ENCODE measurements around the gene DAAM1. TPM values are rescaled to one million over a fixed set of nuclear protein-coding genes. Genes with fewer than 3 reads are reported as not detected.

DAAM1 gene
- polyA plus RNA-seq, 2 of the 4 experiments (the other 2 are of a cell fraction), result 6.8 to 10.8 TPM

DNA sequence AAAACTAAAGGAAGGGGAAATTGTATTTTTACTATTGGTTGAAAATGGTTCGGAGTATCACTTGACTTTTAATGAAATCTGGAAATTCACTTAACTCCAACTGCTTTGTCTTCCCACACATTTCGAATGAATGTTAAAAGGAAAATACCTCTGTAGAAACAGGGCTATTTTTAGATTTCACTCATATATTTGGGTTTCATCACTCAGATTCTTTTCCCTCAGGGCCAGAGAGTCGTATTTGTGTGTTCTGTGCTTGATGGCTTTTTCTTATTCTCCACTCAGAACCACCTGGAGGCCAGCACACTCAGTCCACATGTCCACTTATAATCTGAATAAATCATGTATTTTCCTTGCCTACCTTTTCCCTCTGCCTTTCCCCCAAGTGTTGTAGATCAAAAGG is 40.0 kb downstream of the DAAM1 start:
- Histone ChIP-seq H3K9me3 (no peaks in the 10 kb centered on the region), H3K4me1 (no peaks in the 10 kb centered on the region), H3K27ac (no peak overlapping the region), H3K4me2 (no peak overlapping the region), H3K4me3 (no peak overlapping the region)
- no peak for FAIRE-seq
- DNase-seq (ENCODE audit: low read depth in 1 of 2, low spot score in 1 of 2), result no peak
- 75% methylated on average over 3 of the region's 3 CpGs for WGBS (ENCODE audit: missing lambda C conversion rate)
- ChIA-PET CTCF (no interaction called here), POLR2A (no interaction called here)
- TF ChIP-seq POLR2A (IDR thresholded peaks at IDR 0.05; ENCODE audit: low read length) (no peak), EHMT2 (IDR thresholded peaks at IDR 0.05; ENCODE audit: low read depth) (no peak), RCOR1 (IDR thresholded peaks at IDR 0.05; ENCODE audit: low read depth, low read length) (no peak), JUNB (IDR thresholded peaks at IDR 0.05) (no peak), CBX8 (IDR thresholded peaks at IDR 0.05) (no peak), EHF (CRISPR knock-in tag; IDR thresholded peaks at IDR 0.05) (no peak), ZFP36 (IDR thresholded peaks at IDR 0.05; ENCODE audit: borderline replicate concordance, partially characterized antibody) (no peak), HDAC2 (IDR thresholded peaks at IDR 0.05) (no peak), NFE2L2 (conservative IDR thresholded peaks at IDR 0.05; ENCODE audit: low read length) (no peak), KDM5A (IDR thresholded peaks at IDR 0.05) (no peak)
- TF ChIP-seq, protein P1, sequence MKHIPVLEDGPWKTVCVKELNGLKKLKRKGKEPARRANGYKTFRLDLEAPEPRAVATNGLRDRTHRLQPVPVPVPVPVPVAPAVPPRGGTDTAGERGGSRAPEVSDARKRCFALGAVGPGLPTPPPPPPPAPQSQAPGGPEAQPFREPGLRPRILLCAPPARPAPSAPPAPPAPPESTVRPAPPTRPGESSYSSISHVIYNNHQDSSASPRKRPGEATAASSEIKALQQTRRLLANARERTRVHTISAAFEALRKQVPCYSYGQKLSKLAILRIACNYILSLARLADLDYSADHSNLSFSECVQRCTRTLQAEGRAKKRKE (CRISPR knock-in tag; IDR thresholded peaks at IDR 0.05; ENCODE audit: low read depth), result no peak
- TF ChIP-seq, protein P2, sequence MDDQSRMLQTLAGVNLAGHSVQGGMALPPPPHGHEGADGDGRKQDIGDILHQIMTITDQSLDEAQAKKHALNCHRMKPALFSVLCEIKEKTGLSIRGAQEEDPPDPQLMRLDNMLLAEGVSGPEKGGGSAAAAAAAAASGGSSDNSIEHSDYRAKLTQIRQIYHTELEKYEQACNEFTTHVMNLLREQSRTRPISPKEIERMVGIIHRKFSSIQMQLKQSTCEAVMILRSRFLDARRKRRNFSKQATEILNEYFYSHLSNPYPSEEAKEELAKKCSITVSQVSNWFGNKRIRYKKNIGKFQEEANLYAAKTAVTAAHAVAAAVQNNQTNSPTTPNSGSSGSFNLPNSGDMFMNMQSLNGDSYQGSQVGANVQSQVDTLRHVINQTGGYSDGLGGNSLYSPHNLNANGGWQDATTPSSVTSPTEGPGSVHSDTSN (IDR thresholded peaks at IDR 0.05), result no peak
- no peak for ATAC-seq

DNA sequence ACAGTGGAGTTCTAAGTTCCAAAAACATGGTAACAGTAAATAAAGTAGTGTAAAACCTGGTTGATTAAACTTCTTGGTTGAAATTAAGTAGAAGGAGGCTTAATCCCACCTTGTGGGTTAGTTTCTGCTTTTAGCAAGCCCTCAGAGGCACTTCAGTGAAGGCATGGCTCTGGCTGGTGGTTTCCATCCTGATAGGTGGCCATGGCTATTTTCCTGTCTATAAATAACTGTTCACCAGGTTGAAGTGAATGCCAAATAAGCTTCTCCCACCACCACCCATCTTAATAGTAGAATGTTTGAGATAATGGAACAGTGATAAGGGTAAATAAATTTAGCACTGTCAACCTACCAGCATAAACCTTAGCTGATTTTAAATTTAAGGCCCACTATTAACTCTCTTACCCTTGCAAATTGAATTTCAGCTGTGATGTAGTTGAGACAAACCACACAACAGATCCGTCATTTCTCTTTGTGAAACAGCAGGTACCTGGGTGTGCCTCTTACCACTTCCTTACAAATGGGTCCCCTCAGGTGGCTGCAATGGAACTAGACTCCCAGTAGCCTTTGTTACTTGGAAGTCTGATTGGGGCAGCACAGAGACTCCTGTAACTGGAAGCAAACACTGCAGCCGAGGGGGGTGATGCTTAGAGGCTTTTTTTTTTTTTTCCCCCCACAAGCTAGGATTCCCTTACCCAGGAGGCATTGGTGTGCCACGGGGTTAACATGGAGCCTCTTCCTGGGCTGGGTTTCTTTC is 41.4 kb downstream of the DAAM1 start:
- TF ChIP-seq, protein P3, sequence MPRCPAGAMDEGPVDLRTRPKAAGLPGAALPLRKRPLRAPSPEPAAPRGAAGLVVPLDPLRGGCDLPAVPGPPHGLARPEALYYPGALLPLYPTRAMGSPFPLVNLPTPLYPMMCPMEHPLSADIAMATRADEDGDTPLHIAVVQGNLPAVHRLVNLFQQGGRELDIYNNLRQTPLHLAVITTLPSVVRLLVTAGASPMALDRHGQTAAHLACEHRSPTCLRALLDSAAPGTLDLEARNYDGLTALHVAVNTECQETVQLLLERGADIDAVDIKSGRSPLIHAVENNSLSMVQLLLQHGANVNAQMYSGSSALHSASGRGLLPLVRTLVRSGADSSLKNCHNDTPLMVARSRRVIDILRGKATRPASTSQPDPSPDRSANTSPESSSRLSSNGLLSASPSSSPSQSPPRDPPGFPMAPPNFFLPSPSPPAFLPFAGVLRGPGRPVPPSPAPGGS (IDR thresholded peaks at IDR 0.05), result no peak
- no peak for TF ChIP-seq ESRRA (IDR thresholded peaks at IDR 0.05; ENCODE audit: borderline replicate concordance, low read length)
- no peak for TF ChIP-seq NR3C1 (IDR thresholded peaks at IDR 0.05)
- no peak for TF ChIP-seq RNF2 (IDR thresholded peaks at IDR 0.05; ENCODE audit: borderline replicate concordance, low read depth)
- no peak for TF ChIP-seq JUN (IDR thresholded peaks at IDR 0.05)
- TF ChIP-seq POLR2AphosphoS2 (conservative IDR thresholded peaks at IDR 0.05; ENCODE audit: low read length), result no peak
- no peak for TF ChIP-seq GATA3 (IDR thresholded peaks at IDR 0.05; ENCODE audit: borderline replicate concordance)
- WGBS (ENCODE audit: missing lambda C conversion rate), result 55% methylated on average over 3 of the region's 3 CpGs
- FAIRE-seq, result no peak
- ChIA-PET CTCF (no interaction called here), POLR2A (no interaction called here)
- no peak for ATAC-seq
- Histone ChIP-seq H3K27ac (no peak overlapping the region), H3K4me2 (no peak overlapping the region), H3K4me1 (no peaks in the 10 kb centered on the region), H3K9me3 (no peaks in the 10 kb centered on the region), H3K4me3 (no peak overlapping the region)
- no peak for DNase-seq (ENCODE audit: low read depth in 1 of 2, low spot score in 1 of 2)

DNA sequence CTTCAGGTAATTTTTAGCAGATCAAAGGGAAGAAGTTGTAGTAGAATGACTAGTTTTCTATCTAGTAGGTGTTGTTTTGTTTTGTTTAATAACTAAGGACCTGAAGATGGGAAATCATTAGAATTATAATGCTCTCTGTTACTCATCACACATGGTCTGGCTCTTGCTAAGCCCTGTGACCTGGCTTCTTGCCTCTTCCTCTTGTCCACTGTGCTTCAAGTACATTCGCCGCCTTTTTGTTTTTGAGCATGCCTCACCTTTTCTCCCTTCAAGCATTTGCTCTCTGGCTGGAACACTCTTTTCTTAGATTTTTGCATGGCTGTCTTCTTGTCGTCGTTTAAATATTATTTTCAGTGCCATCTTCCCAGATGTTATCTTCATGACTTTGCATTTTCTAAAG is 47.7 kb downstream of the DAAM1 start:
- WGBS (ENCODE audit: missing lambda C conversion rate), result 93% methylated on average over 4 of the region's 4 CpGs
- no peak overlapping the region for H3K27ac ChIP-seq
- DNase-seq (ENCODE audit: low read depth in 1 of 2, low spot score in 1 of 2) (no peak), FAIRE-seq (no peak), ATAC-seq (no peak)
- TF ChIP-seq RCOR1 (IDR thresholded peaks at IDR 0.05; ENCODE audit: low read depth, low read length), result no peak
- H3K9me3 ChIP-seq, result no peaks in the 10 kb centered on the region
- CTCF ChIA-PET, result no interaction called here
- no peaks in the 10 kb centered on the region for H3K4me1 ChIP-seq
- no peak overlapping the region for H3K4me3 ChIP-seq
- POLR2A ChIA-PET, result no interaction called here
- no peak overlapping the region for H3K4me2 ChIP-seq

DNA sequence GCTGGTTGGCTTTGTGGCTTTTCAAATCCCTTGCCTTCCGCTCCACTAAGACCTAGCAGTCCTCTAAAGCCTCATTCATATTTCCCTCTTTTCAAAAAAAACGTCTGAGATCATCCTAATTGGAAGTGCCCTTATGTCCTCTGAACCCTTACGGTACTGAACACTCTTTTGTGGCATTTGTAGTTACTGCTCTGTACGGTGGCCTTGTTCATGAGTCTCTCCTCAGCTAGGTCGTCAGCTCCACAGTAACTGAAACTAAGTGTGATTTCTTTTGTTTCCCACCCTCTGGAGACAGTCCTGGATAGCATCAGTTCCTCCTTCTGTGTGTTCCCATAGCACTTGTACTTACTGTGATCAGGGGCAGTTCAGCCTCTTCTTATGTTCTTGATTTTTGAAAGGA is 49.7 kb downstream of the DAAM1 start:
- CTCF ChIA-PET, result no interaction called here
- no peak overlapping the region for H3K27ac ChIP-seq
- no peak overlapping the region for H3K4me3 ChIP-seq
- POLR2A ChIA-PET, result no interaction called here
- H3K9me3 ChIP-seq, result no peaks in the 10 kb centered on the region
- no peak overlapping the region for H3K4me2 ChIP-seq
- H3K4me1 ChIP-seq, result no peaks in the 10 kb centered on the region
- TF ChIP-seq PHF8 (IDR thresholded peaks at IDR 0.05; ENCODE audit: borderline replicate concordance, low read depth) (no peak), CHD2 (IDR thresholded peaks at IDR 0.05; ENCODE audit: low read length, partially characterized antibody) (no peak), HOXA7 (CRISPR knock-in tag; IDR thresholded peaks at IDR 0.05) (no peak), MAZ (IDR thresholded peaks at IDR 0.05; ENCODE audit: borderline replicate concordance, low read depth, low read length) (no peak)
- TF ChIP-seq, protein P4, sequence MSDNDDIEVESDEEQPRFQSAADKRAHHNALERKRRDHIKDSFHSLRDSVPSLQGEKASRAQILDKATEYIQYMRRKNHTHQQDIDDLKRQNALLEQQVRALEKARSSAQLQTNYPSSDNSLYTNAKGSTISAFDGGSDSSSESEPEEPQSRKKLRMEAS (IDR thresholded peaks at IDR 0.05), result no peak
- DNase-seq (ENCODE audit: low read depth in 1 of 2, low spot score in 1 of 2), result no peak
- WGBS (ENCODE audit: missing lambda C conversion rate), result 68% methylated on average over 5 of the region's 5 CpGs
- no peak for FAIRE-seq
- ATAC-seq, result no peak

All from A549 (cell line).